Measurements from ENCODE around the gene KRT13. TPM values are rescaled to one million over a fixed set of nuclear protein-coding genes. Genes with fewer than 3 reads are reported as not detected.

KRT13 gene
- polyA plus RNA-seq, 1 donor from 2014 or later, result not detected

DNA sequence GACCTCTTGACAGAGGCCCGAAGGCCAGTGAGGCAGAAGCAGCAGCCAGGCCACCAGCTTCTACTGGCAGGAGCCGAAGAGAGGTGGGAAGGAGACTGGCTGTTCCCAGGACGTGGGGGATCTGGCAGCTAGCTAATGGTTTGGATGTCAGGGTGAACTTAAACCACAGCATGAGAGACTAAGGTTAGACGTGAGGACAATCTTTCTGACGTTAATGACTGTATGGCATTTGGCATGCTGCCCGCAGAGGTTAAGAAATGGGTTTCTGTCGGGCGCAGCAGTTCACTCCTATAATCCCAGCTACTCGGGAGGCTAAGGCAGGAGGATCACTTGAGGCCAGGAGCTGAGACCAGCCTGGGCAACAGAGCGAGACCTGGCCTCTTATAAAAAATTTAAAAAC is 6.3 kb upstream of the KRT13 start:
- Histone ChIP-seq H3K79me2 (replicated peaks; ENCODE audit: insufficient read depth, low read length) (no peaks in the 10 kb centered on the region), H3F3A (ENCODE audit: insufficient read depth, low read length, poor library complexity, severe bottlenecking) (no peaks in the 10 kb centered on the region), H3K27ac (ENCODE audit: low read length) (no peak overlapping the region), H3K9me2 (ENCODE audit: insufficient read depth, low read length) (no peaks in the 10 kb centered on the region), H3K4me2 (ENCODE audit: low read length) (no peak overlapping the region), H3K27me3 (ENCODE audit: insufficient read depth, low read depth, low read length) (no peaks in the 10 kb centered on the region), H2AFZ (ENCODE audit: low read depth, low read length) (no peak overlapping the region), H3K36me3 (ENCODE audit: insufficient read depth, low read length) (no peaks in the 10 kb centered on the region), H4K20me1 (ENCODE audit: insufficient read depth) (no peaks in the 10 kb centered on the region), H3K9me3 (ENCODE audit: low read length) (no peaks in the 10 kb centered on the region), H3K9ac (ENCODE audit: low read length) (no peak overlapping the region), H3K4me3 (ENCODE audit: low read length) (no peak overlapping the region)
- no peak for TF ChIP-seq TAF1 (IDR thresholded peaks at IDR 0.05; ENCODE audit: low read depth)
- no peak for TF ChIP-seq RAD21 (conservative IDR thresholded peaks at IDR 0.05)
- TF ChIP-seq EP300 (conservative IDR thresholded peaks at IDR 0.05; ENCODE audit: poor library complexity, severe bottlenecking), result no peak
- TF ChIP-seq, protein P1, sequence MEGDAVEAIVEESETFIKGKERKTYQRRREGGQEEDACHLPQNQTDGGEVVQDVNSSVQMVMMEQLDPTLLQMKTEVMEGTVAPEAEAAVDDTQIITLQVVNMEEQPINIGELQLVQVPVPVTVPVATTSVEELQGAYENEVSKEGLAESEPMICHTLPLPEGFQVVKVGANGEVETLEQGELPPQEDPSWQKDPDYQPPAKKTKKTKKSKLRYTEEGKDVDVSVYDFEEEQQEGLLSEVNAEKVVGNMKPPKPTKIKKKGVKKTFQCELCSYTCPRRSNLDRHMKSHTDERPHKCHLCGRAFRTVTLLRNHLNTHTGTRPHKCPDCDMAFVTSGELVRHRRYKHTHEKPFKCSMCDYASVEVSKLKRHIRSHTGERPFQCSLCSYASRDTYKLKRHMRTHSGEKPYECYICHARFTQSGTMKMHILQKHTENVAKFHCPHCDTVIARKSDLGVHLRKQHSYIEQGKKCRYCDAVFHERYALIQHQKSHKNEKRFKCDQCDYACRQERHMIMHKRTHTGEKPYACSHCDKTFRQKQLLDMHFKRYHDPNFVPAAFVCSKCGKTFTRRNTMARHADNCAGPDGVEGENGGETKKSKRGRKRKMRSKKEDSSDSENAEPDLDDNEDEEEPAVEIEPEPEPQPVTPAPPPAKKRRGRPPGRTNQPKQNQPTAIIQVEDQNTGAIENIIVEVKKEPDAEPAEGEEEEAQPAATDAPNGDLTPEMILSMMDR (IDR thresholded peaks at IDR 0.05; ENCODE audit: poor library complexity, severe bottlenecking), result no peak
- no peak for TF ChIP-seq MXI1 (conservative IDR thresholded peaks at IDR 0.05; ENCODE audit: poor library complexity, severe bottlenecking)
- TF ChIP-seq POLR2AphosphoS5 (IDR thresholded peaks at IDR 0.05), result no peak
- TF ChIP-seq EZH2 (IDR thresholded peaks at IDR 0.05; ENCODE audit: borderline replicate concordance, insufficient read depth, low read length, poor library complexity, severe bottlenecking), result no peak
- no peak for TF ChIP-seq SMC3 (conservative IDR thresholded peaks at IDR 0.05; ENCODE audit: poor library complexity)
- TF ChIP-seq, protein P2, sequence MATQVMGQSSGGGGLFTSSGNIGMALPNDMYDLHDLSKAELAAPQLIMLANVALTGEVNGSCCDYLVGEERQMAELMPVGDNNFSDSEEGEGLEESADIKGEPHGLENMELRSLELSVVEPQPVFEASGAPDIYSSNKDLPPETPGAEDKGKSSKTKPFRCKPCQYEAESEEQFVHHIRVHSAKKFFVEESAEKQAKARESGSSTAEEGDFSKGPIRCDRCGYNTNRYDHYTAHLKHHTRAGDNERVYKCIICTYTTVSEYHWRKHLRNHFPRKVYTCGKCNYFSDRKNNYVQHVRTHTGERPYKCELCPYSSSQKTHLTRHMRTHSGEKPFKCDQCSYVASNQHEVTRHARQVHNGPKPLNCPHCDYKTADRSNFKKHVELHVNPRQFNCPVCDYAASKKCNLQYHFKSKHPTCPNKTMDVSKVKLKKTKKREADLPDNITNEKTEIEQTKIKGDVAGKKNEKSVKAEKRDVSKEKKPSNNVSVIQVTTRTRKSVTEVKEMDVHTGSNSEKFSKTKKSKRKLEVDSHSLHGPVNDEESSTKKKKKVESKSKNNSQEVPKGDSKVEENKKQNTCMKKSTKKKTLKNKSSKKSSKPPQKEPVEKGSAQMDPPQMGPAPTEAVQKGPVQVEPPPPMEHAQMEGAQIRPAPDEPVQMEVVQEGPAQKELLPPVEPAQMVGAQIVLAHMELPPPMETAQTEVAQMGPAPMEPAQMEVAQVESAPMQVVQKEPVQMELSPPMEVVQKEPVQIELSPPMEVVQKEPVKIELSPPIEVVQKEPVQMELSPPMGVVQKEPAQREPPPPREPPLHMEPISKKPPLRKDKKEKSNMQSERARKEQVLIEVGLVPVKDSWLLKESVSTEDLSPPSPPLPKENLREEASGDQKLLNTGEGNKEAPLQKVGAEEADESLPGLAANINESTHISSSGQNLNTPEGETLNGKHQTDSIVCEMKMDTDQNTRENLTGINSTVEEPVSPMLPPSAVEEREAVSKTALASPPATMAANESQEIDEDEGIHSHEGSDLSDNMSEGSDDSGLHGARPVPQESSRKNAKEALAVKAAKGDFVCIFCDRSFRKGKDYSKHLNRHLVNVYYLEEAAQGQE (IDR thresholded peaks at IDR 0.05; ENCODE audit: borderline replicate concordance), result no peak

DNA sequence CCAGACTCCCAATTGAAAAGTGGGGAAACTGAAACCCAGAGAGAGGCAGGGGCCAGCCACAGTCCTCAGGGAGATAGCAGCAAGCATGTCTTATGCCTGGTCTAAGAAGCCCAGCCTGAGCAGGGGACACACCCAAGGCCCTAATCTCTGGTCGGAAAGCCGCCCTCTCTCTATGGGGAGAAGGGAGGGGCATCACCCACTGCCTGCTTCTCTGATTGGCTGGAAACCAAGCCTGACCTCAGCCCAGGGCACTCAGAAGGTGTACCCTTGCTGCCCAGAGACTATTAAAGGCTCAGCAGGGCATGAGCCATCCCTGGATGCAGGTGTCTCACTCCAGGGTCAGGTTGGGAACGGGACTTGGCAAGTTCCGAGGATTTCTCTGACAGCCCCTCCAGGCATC is 5.7 kb upstream of the KRT13 start:
- Histone ChIP-seq H4K20me1 (ENCODE audit: insufficient read depth) (no peaks in the 10 kb centered on the region), H3K27ac (ENCODE audit: low read length) (no peak overlapping the region), H3K9me2 (ENCODE audit: insufficient read depth, low read length) (no peaks in the 10 kb centered on the region), H3K4me3 (ENCODE audit: low read length) (no peak overlapping the region), H3K9ac (ENCODE audit: low read length) (no peak overlapping the region), H3K4me2 (ENCODE audit: low read length) (no peak overlapping the region), H3K36me3 (ENCODE audit: insufficient read depth, low read length) (no peaks in the 10 kb centered on the region), H3K27me3 (ENCODE audit: insufficient read depth, low read depth, low read length) (no peaks in the 10 kb centered on the region), H3F3A (ENCODE audit: insufficient read depth, low read length, poor library complexity, severe bottlenecking) (no peaks in the 10 kb centered on the region), H3K9me3 (ENCODE audit: low read length) (no peaks in the 10 kb centered on the region), H3K79me2 (replicated peaks; ENCODE audit: insufficient read depth, low read length) (no peaks in the 10 kb centered on the region), H2AFZ (ENCODE audit: low read depth, low read length) (no peak overlapping the region)
- TF ChIP-seq, protein P2 (IDR thresholded peaks at IDR 0.05; ENCODE audit: borderline replicate concordance), result no peak
- TF ChIP-seq POLR2AphosphoS5 (IDR thresholded peaks at IDR 0.05), result no peak
- no peak for TF ChIP-seq TAF1 (IDR thresholded peaks at IDR 0.05; ENCODE audit: low read depth)
- no peak for TF ChIP-seq MXI1 (conservative IDR thresholded peaks at IDR 0.05; ENCODE audit: poor library complexity, severe bottlenecking)
- TF ChIP-seq, protein P1 (IDR thresholded peaks at IDR 0.05; ENCODE audit: poor library complexity, severe bottlenecking), result no peak
- TF ChIP-seq EZH2 (IDR thresholded peaks at IDR 0.05; ENCODE audit: borderline replicate concordance, insufficient read depth, low read length, poor library complexity, severe bottlenecking), result no peak
- no peak for TF ChIP-seq SMC3 (conservative IDR thresholded peaks at IDR 0.05; ENCODE audit: poor library complexity)
- no peak for TF ChIP-seq RAD21 (conservative IDR thresholded peaks at IDR 0.05)
- TF ChIP-seq EP300 (conservative IDR thresholded peaks at IDR 0.05; ENCODE audit: poor library complexity, severe bottlenecking), result no peak

Data from neural cell (in vitro differentiated cells).